HepG2 (cell line): ENCODE results near the gene BPIFB6. TPM values are rescaled to one million over a fixed set of nuclear protein-coding genes. Genes with fewer than 3 reads are reported as not detected.
A peak's percentile ranks its signal among the peaks of the same experiment; 100 is the strongest.

Experiments
- ATF1 ChIP-seq: IDR thresholded peaks from 2 replicates; pipeline ENCODE4 v1.6.1; 2016; ENCODE audit warnings: mild to moderate bottlenecking, control low read depth
- CREB1 ChIP-seq, 2 experiments: fragments of 450-650 bp in 1 of 2; IDR thresholded peaks; 2 replicates each; pipeline ENCODE4 v1.6.1; 2016 to 2017; ENCODE audit warnings: control low read depth in 1 of 2, mild to moderate bottlenecking in 1 of 2, missing compliant biosample characterization in 1 of 2, missing genetic modification characterization in 1 of 2
- CTCF ChIP-seq: sonication (generic); formaldehyde crosslinking; IDR thresholded peaks from 2 replicates; pipeline ENCODE4 v1.5.0; 2020; ENCODE audit warnings: mild to moderate bottlenecking, missing genetic modification reagents, moderate library complexity
- E2F2 ChIP-seq: sonication (generic); formaldehyde crosslinking; IDR thresholded peaks from 2 replicates; pipeline ENCODE4 v1.4.0; 2020; ENCODE audit warnings: missing genetic modification reagents, borderline replicate concordance
- FOXA1 ChIP-seq, 2 experiments: fragments of 450-650 bp in 1 of 2; sonication (generic) in 1 of 2; formaldehyde crosslinking in 1 of 2; IDR thresholded peaks; 2 replicates each; pipeline versions ENCODE4 v1.4.0 to v1.6.1; 2016 to 2020; ENCODE audit warnings: missing genetic modification reagents in 1 of 2
- HOXA5 ChIP-seq: sonication (generic); formaldehyde crosslinking; IDR thresholded peaks from 2 replicates; pipeline ENCODE4 v1.4.0; 2020; ENCODE audit warnings: missing genetic modification reagents
- KDM2A ChIP-seq: sonication (generic); formaldehyde crosslinking; IDR thresholded peaks from 2 replicates; pipeline ENCODE4 v1.4.0; 2020; ENCODE audit warnings: low read depth, missing genetic modification reagents, borderline replicate concordance
- LCORL ChIP-seq, 2 experiments: fragments of 450-650 bp in 1 of 2; sonication (generic) in 1 of 2; formaldehyde crosslinking in 1 of 2; IDR thresholded peaks; 2 replicates each; pipeline versions ENCODE4 v1.5.0 to v1.6.1; 2017 to 2020; ENCODE audit warnings: antibody characterized with exemption in 1 of 2, missing genetic modification reagents in 1 of 2
- RFXANK ChIP-seq: IDR thresholded peaks from 2 replicates; pipeline ENCODE4 v1.6.1; 2016
- SAP130 ChIP-seq: IDR thresholded peaks from 2 replicates; pipeline ENCODE4 v1.6.1; 2016; ENCODE audit warnings: low read depth
- THAP9 ChIP-seq: sonication (generic); formaldehyde crosslinking; IDR thresholded peaks from 2 replicates; pipeline ENCODE4; 2020; ENCODE audit warnings: missing genetic modification reagents, mild to moderate bottlenecking, borderline replicate concordance
- YEATS2 ChIP-seq: sonication (generic); formaldehyde crosslinking; IDR thresholded peaks from 2 replicates; pipeline ENCODE4 v1.4.0; 2020; ENCODE audit warnings: missing genetic modification reagents, borderline replicate concordance
- ZBTB10 ChIP-seq: sonication (generic); formaldehyde crosslinking; IDR thresholded peaks from 2 replicates; pipeline ENCODE4 v1.4.0; 2020; ENCODE audit warnings: missing genetic modification reagents, borderline replicate concordance
- ZBTB26 ChIP-seq: IDR thresholded peaks from 2 replicates; pipeline ENCODE4 v1.6.1; 2016; ENCODE audit warnings: missing compliant biosample characterization, missing genetic modification reagents, borderline replicate concordance
- ZFP36 ChIP-seq: fragments of 150-350 bp; IDR thresholded peaks from 2 replicates; pipeline ENCODE4 v1.6.1; 2018; ENCODE audit warnings: borderline replicate concordance, low read length, low read depth; ENCODE audit not compliant: partially characterized antibody
- ZMYM4 ChIP-seq: sonication (generic); formaldehyde crosslinking; IDR thresholded peaks from 2 replicates; pipeline ENCODE4 v1.8.1; 2023; ENCODE audit warnings: mild to moderate bottlenecking, missing genetic modification reagents
- ZNF234 ChIP-seq: sonication (generic); formaldehyde crosslinking; conservative IDR thresholded peaks from 2 replicates; pipeline ENCODE4 v1.5.1; 2020; ENCODE audit warnings: mild to moderate bottlenecking, missing genetic modification reagents
- polyA plus RNA-seq, 8 experiments: library from polyadenylated mRNA; depleted of rRNA in 3 of 8; stranded (reverse) in 7 of 8; unstranded in 1 of 8; fragments of >200 nt; fragmentation: Illumina TruSeq in 4 of 8; extraction: Trizol in 4 of 8; gene quantifications; 2 replicates each; pipeline versions ENCODE4 v1.2.1 to v1.2.3, GENCODE V29; 2011 to 2016; ENCODE audit warnings: low read depth in 4 of 8, missing spikeins in 1 of 8, mixed read lengths in 1 of 8; ENCODE audit not compliant: insufficient read depth in 1 of 8
- total RNA-seq, 5 experiments: library from RNA; depleted of rRNA; stranded (reverse); fragments of >200 nt; fragmentation: Illumina TruSeq; extraction: Trizol; gene quantifications; 2 replicates each; pipeline ENCODE4 v1.2.3, GENCODE V29; 2016; ENCODE audit warnings: low read depth in 1 of 5

BPIFB6 gene
- total and polyA plus RNA-seq, 2 of the 13 experiments (the other 11 are each of a cell fraction or from before 2014, with no cell fraction given): 0.13 to 1.7 TPM

GRCh38 chr20:32982617-32983458 is 48.6 kb upstream of the BPIFB6 start (continued):
- TF ChIP-seq ZBTB26 (peak; percentile 88; the same call in 1 of the 2 replicates), THAP9 (CRISPR knock-in tag) (no peak), FOXA1 (IDR thresholded peaks at IDR 0.05) (no peak), FOXA1 (CRISPR knock-in tag; IDR thresholded peaks at IDR 0.05) (0 out of 2 replicates have a peak, but pooled peaks have one; percentile 22), ZFP36 (peak; percentile 23), CTCF (CRISPR knock-in tag) (no peak), KDM2A (CRISPR knock-in tag) (peak; percentile 8; the same call in 1 of the 2 replicates), ZMYM4 (CRISPR knock-in tag) (no peak), E2F2 (no peak), HOXA5 (CRISPR knock-in tag) (0 out of 2 replicates have a peak, but pooled peaks have one; percentile 33), ZNF234 (CRISPR knock-in tag) (no peak), CREB1 (IDR thresholded peaks at IDR 0.05) (no peak), CREB1 (CRISPR knock-in tag; IDR thresholded peaks at IDR 0.05) (no peak), ZBTB10 (CRISPR knock-in tag) (no peak), LCORL (IDR thresholded peaks at IDR 0.05) (peak; percentile 63; the same call in 1 of the 2 replicates), LCORL (CRISPR knock-in tag; IDR thresholded peaks at IDR 0.05) (no peak), SAP130 (0 out of 2 replicates have a peak, but pooled peaks have one; percentile 27), YEATS2 (CRISPR knock-in tag) (no peak), ATF1 (CRISPR knock-in tag) (no peak), RFXANK (CRISPR knock-in tag) (no peak)
